ENCODE measurements around the gene GNAQ. TPM values are rescaled to one million over a fixed set of nuclear protein-coding genes. Genes with fewer than 3 reads are reported as not detected.

GNAQ gene
- polyA plus RNA-seq, 1 donor (not counting 4 experiments of a cell fraction or from before 2014, with no cell fraction given) = 64.3 TPM

DNA sequence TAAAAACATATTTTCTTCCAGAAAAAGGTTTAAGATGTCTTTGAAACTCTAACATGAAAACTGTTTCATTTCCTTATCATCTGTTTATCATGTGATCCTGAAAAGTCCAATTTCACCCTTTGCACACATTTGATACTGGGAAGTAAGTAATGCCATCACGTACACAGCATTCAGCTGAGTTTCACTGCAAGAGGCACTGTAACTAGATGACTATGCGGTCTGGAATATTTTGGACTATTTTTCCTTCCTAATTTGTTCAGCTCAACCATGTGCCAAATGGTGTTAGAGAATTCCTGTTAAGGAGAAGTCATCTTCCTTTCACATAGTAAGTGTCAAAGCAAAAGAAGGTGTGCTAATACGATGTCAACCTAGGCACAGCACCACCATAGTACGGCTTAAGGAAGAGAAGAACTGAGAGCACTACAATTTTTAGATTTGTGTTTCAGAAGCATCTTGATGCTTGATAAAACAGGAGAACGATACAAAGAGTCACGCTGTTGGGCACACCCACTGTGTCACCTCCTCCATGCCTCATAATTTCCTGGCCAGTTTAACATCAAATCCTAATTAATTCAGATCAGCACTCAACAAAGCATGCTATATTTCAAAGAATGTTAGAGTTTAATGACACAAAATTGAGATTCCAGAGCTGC, 77.5 kb downstream of the GNAQ start:
- no peak for FAIRE-seq
- Histone ChIP-seq H3K9ac (ENCODE audit: control insufficient read depth, extremely low read depth, insufficient read depth, low read length) (no peak overlapping the region), H3K79me2 (ENCODE audit: control insufficient read depth, insufficient read depth, low read length) (peaks cover 60% of the 10 kb centered on the region)

DNA sequence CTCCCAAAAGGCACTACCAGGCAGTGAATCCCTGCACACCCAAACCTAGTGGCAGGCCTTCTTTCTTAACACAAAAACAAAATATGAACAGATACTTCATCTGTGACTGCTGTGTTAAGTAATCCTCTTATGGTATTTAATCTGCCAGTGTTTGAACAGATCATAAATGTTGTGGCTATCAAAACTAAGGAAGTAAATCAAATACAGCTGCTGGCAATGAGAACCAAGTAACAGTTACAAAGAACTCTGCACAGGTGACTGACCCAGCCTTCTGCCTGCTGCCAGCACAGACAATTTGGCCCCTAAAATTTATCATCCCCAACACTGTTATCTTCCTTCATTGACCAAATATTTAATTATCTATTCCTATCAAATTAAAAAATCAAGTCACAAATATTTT, 78.0 kb downstream of the GNAQ start:
- no peak for TF ChIP-seq EZH2 (IDR thresholded peaks at IDR 0.05; ENCODE audit: low read length)
- TF ChIP-seq, protein P1, sequence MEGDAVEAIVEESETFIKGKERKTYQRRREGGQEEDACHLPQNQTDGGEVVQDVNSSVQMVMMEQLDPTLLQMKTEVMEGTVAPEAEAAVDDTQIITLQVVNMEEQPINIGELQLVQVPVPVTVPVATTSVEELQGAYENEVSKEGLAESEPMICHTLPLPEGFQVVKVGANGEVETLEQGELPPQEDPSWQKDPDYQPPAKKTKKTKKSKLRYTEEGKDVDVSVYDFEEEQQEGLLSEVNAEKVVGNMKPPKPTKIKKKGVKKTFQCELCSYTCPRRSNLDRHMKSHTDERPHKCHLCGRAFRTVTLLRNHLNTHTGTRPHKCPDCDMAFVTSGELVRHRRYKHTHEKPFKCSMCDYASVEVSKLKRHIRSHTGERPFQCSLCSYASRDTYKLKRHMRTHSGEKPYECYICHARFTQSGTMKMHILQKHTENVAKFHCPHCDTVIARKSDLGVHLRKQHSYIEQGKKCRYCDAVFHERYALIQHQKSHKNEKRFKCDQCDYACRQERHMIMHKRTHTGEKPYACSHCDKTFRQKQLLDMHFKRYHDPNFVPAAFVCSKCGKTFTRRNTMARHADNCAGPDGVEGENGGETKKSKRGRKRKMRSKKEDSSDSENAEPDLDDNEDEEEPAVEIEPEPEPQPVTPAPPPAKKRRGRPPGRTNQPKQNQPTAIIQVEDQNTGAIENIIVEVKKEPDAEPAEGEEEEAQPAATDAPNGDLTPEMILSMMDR (optimal IDR thresholded peaks at IDR 0.05 in 1 of 3, IDR thresholded peaks at IDR 0.05 in 1 of 3, conservative IDR thresholded peaks at IDR 0.05 in 1 of 3; ENCODE audit: extremely low read depth in 1 of 3, insufficient read depth in 2 of 3, low read length in 3 of 3) = no peak
- Histone ChIP-seq H3K27me3 (ENCODE audit: control insufficient read depth, extremely low read depth, insufficient read depth, low read length) (no peaks in the 10 kb centered on the region), H3K9me3 (ENCODE audit: control insufficient read depth, low read depth, low read length) (no peaks in the 10 kb centered on the region), H3K36me3 (ENCODE audit: control insufficient read depth in 2 of 2, extremely low read depth in 1 of 2, insufficient read depth in 2 of 2, low read length in 2 of 2) (no peaks in the 10 kb centered on the region), H4K20me1 (ENCODE audit: control insufficient read depth, extremely low read depth, insufficient read depth, low read length) (peaks cover 3% of the 10 kb centered on the region), H2AFZ (ENCODE audit: control insufficient read depth, low read length) (no peak overlapping the region), H3K27ac (ENCODE audit: control insufficient read depth, insufficient read depth, low read length) (no peak overlapping the region), H3K9me1 (ENCODE audit: control insufficient read depth, extremely low read depth, insufficient read depth, low read length) (no peaks in the 10 kb centered on the region), H3K9ac (ENCODE audit: control insufficient read depth, extremely low read depth, insufficient read depth, low read length) (no peak overlapping the region), H3K4me1 (ENCODE audit: control insufficient read depth, extremely low read depth, insufficient read depth, low read length) (peaks cover 20% of the 10 kb centered on the region), H3K4me3 (ENCODE audit: control insufficient read depth in 2 of 3, extremely low read depth in 1 of 3, insufficient read depth in 2 of 3, low read depth in 1 of 3, low read length in 3 of 3) (no peak overlapping the region), H3K79me2 (ENCODE audit: control insufficient read depth, insufficient read depth, low read length) (peaks cover 64% of the 10 kb centered on the region), H3K4me2 (ENCODE audit: control insufficient read depth, extremely low read depth, insufficient read depth, low read depth, low read length) (no peak overlapping the region)
- DNase-seq (ENCODE audit: low read depth, low spot score) (no peak), FAIRE-seq (no peak)
- dilution Hi-C loops (cut with MboI; ENCODE audit: extremely low pct_ligation_motif_present, low sequenced_read_pairs) = no loop called here

More for the DNA sequence above, 77.5 kb downstream of the GNAQ start:
- DNase-seq (ENCODE audit: low read depth, low spot score) = no peak
- Histone ChIP-seq H3K9me3 (ENCODE audit: control insufficient read depth, low read depth, low read length) (no peaks in the 10 kb centered on the region), H3K27me3 (ENCODE audit: control insufficient read depth, extremely low read depth, insufficient read depth, low read length) (no peaks in the 10 kb centered on the region), H3K9me1 (ENCODE audit: control insufficient read depth, extremely low read depth, insufficient read depth, low read length) (no peaks in the 10 kb centered on the region), H4K20me1 (ENCODE audit: control insufficient read depth, extremely low read depth, insufficient read depth, low read length) (peaks cover 3% of the 10 kb centered on the region), H3K4me2 (ENCODE audit: control insufficient read depth, extremely low read depth, insufficient read depth, low read depth, low read length) (no peak overlapping the region), H3K27ac (ENCODE audit: control insufficient read depth, insufficient read depth, low read length) (no peak overlapping the region), H3K4me3 (ENCODE audit: control insufficient read depth in 2 of 3, extremely low read depth in 1 of 3, insufficient read depth in 2 of 3, low read depth in 1 of 3, low read length in 3 of 3) (no peak overlapping the region), H3K36me3 (ENCODE audit: control insufficient read depth in 2 of 2, extremely low read depth in 1 of 2, insufficient read depth in 2 of 2, low read length in 2 of 2) (no peaks in the 10 kb centered on the region), H2AFZ (ENCODE audit: control insufficient read depth, low read length) (no peak overlapping the region), H3K4me1 (ENCODE audit: control insufficient read depth, extremely low read depth, insufficient read depth, low read length) (peaks cover 20% of the 10 kb centered on the region)
- dilution Hi-C loops (cut with MboI; ENCODE audit: extremely low pct_ligation_motif_present, low sequenced_read_pairs) = no loop called here
- TF ChIP-seq EZH2 (IDR thresholded peaks at IDR 0.05; ENCODE audit: low read length) = no peak
- TF ChIP-seq, protein P1 (optimal IDR thresholded peaks at IDR 0.05 in 1 of 3, IDR thresholded peaks at IDR 0.05 in 1 of 3, conservative IDR thresholded peaks at IDR 0.05 in 1 of 3; ENCODE audit: extremely low read depth in 1 of 3, insufficient read depth in 2 of 3, low read length in 3 of 3) = no peak

Data from keratinocyte (primary cell).